AG04450 (cell line): ENCODE data around the gene KLHL36. TPM values are rescaled to one million over a fixed set of nuclear protein-coding genes. Genes with fewer than 3 reads are reported as not detected.
A peak's percentile ranks its signal among the peaks of the same experiment; 100 is the strongest.

Experiments
- CTCF ChIA-PET: fragments of 300-600, 350-600 bp; formaldehyde crosslinking; extraction: SDS; loops from one replicate; lab custom pipeline; 2022; ENCODE audit warnings: antibody characterized with exemption, inconsistent platforms; lab: Charles Lee
- POLR2A ChIA-PET: fragments of 350-600 bp; formaldehyde crosslinking; extraction: SDS; loops from one replicate; lab custom pipeline; 2021; ENCODE audit warnings: antibody characterized with exemption, inconsistent platforms; lab: Yijun Ruan, JAX
- DNase-seq: peaks from one replicate; pipeline ENCODE4 v3.0.0-alpha.2; 2011; ENCODE audit warnings: low read depth, low spot score
- H3K27ac ChIP-seq: one replicate; pipeline ENCODE4 v1.5.1; 2012; ENCODE audit warnings: low read depth, low read length, control low read depth
- H3K27me3 ChIP-seq: one replicate; pipeline ENCODE4 v1.6.0; 2012; ENCODE audit warnings: low read length; ENCODE audit not compliant: control insufficient read depth, insufficient read depth
- H3K4me3 ChIP-seq: 2 replicates; pipeline ENCODE4 v1.5.1; 2011; ENCODE audit warnings: mild to moderate bottlenecking, low read depth, low read length, control low read depth
- H3K9me3 ChIP-seq: 2 replicates; pipeline ENCODE4 v1.5.1; 2012; ENCODE audit warnings: low read length; ENCODE audit not compliant: control insufficient read depth, insufficient read depth
- CTCF ChIP-seq: IDR thresholded peaks from 2 replicates; pipeline ENCODE4 v1.5.1; 2011; ENCODE audit warnings: low read depth, low read length, control low read depth, inconsistent platforms
- polyA plus RNA-seq: library from polyadenylated mRNA; depleted of rRNA; stranded (reverse); fragments of >200 nt; gene quantifications from 2 replicates; pipeline ENCODE4 v1.2.3, GENCODE V29; 2011

KLHL36 gene
- polyA plus RNA-seq, 1 experiment: 32.6 TPM

- TF ChIP-seq CTCF: no peak
- DNase-seq: no peak
- ChIA-PET CTCF (no interaction called here), POLR2A (interaction anchor here (1.0 kb wide), 1 partner anchor 10 kb away, joined by 3 read pairs; the partner anchor contains the start of gene KLHL36)
- H3K9me3 ChIP-seq: no peaks in the 10 kb centered on the region
- H3K4me3 ChIP-seq: no peak overlapping the region
- H3K27ac ChIP-seq: no peak overlapping the region
- H3K27me3 ChIP-seq: no peaks in the 10 kb centered on the region
These were observed 10.0 kb upstream of the KLHL36 start for GRCh38 chr16:84638231-84638806.

GRCh38 chr16:84640145-84640544, 8.2 kb upstream of the KLHL36 start:
- no peak for DNase-seq
- Histone ChIP-seq H3K4me3 (no peak overlapping the region), H3K9me3 (no peaks in the 10 kb centered on the region), H3K27me3 (no peaks in the 10 kb centered on the region), H3K27ac (no peak overlapping the region)
- CTCF ChIA-PET: no interaction called here
- no peak for TF ChIP-seq CTCF
- POLR2A ChIA-PET: no interaction called here

- Histone ChIP-seq H3K27me3 (no peaks in the 10 kb centered on the region), H3K27ac (no peak overlapping the region), H3K4me3 (no peak overlapping the region), H3K9me3 (no peaks in the 10 kb centered on the region)
- ChIA-PET CTCF (interaction anchor here (0.6 kb wide), 1 partner anchor 19 kb away, joined by 3 read pairs; no protein-coding TSS in a partner anchor), POLR2A (no interaction called here)
- no peak for TF ChIP-seq CTCF
- no peak for DNase-seq
These were observed 6.5 kb upstream of the KLHL36 start for GRCh38 chr16:84641643-84642358.

GRCh38 chr16:84643180-84643583, 5.1 kb upstream of the KLHL36 start:
- TF ChIP-seq CTCF: no peak
- Histone ChIP-seq H3K9me3 (no peaks in the 10 kb centered on the region), H3K27ac (peak overlapping the region; percentile 77), H3K4me3 (no peak overlapping the region), H3K27me3 (no peaks in the 10 kb centered on the region)
- CTCF ChIA-PET: interaction anchor here (0.8 to 1.4 kb wide), 5 partner anchors 20 to 95 kb away, joined by 3 to 8 read pairs (median 3); no protein-coding TSS in a partner anchor
- DNase-seq: peak; percentile 71
- POLR2A ChIA-PET: no interaction called here

- Histone ChIP-seq H3K4me3 (no peak overlapping the region), H3K27ac (peak overlapping the region; percentile 77), H3K9me3 (no peaks in the 10 kb centered on the region), H3K27me3 (no peaks in the 10 kb centered on the region)
- TF ChIP-seq CTCF: no peak
- ChIA-PET POLR2A (no interaction called here), CTCF (interaction anchor here (0.8 to 2.3 kb wide), 7 partner anchors 21 to 94 kb away, joined by 3 to 9 read pairs (median 6); no protein-coding TSS in a partner anchor)
- no peak for DNase-seq
These were observed 4.6 kb upstream of the KLHL36 start for GRCh38 chr16:84643674-84644073.
